ENCODE data around the gene GRM5.

The GRM5 gene

DNA sequence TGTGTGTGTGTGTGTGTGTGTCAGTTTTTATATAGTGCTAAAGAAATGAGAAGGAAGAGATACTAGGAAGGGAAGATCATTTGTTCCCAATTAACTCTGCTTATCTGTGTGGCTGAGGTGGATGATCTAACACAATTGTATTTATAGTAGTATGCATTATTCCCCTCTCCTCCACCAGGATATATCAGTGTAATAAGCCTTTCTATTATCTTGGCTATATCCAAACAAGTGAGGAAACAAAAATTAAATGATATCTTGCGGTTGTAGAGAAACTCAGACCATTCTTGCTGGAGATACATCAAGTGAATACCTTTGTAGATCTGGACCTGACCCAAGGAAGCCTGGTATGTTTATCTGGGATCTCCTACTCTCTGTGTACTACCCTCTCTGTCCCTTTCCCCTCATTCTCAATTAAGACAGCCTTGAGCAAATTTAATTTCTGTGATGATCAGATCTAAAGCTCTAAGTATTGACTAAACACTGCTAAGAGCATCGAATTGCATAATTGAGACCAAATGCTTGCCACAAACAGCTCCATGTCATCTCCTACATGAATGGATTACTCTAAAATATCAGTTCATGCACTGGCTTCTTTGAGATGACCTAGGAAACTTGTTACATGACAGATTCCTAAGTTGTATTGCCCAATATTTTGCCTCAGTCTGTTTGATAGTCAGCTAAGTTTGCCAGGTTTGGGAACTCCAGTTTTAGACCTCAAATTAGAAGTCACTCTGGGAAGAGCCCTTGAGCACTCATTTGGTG is 543.0 kb downstream of the GRM5 start:
- H3K27ac ChIP-seq: no peak overlapping the region
- no peak overlapping the region for H3K4me3 ChIP-seq

DNA sequence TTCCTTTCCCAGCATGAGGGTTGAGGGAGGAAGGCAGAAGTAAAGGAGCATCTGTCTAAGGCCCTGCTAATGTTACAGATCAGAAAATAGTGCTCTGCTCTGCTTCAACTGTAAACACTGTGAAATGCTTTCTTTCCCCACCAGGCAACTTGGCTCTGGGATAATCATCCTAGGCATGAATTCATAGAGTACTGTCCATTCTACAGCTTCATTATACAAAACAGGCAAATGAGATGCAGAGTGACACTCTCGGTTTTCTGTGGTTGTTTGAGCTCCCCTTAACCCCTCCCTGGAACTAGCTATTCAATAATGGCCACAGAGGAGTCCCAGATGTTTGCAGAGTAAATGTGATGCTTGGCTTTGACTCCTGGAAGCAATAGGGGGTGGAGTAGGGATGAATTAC is 544.0 kb downstream of the GRM5 start:
- H3K27ac ChIP-seq: no peak overlapping the region
- H3K4me3 ChIP-seq: no peak overlapping the region

- Histone ChIP-seq H3K27ac (no peak overlapping the region), H3K4me3 (no peak overlapping the region)
Measured at GRCh38 chr11:88521399-88521798, 544.4 kb downstream of the GRM5 start.

- H3K27ac ChIP-seq: no peak overlapping the region
- H3K4me3 ChIP-seq: no peak overlapping the region
Measured at GRCh38 chr11:88520391-88520790, 545.4 kb downstream of the GRM5 start.

- no peak overlapping the region for H3K27ac ChIP-seq
- H3K4me3 ChIP-seq: no peak overlapping the region
Measured at GRCh38 chr11:88515002-88515401, 550.8 kb downstream of the GRM5 start.

- H3K4me3 ChIP-seq: no peak overlapping the region
- no peak overlapping the region for H3K27ac ChIP-seq
Measured at GRCh38 chr11:88511006-88511405, 554.8 kb downstream of the GRM5 start.

DNA sequence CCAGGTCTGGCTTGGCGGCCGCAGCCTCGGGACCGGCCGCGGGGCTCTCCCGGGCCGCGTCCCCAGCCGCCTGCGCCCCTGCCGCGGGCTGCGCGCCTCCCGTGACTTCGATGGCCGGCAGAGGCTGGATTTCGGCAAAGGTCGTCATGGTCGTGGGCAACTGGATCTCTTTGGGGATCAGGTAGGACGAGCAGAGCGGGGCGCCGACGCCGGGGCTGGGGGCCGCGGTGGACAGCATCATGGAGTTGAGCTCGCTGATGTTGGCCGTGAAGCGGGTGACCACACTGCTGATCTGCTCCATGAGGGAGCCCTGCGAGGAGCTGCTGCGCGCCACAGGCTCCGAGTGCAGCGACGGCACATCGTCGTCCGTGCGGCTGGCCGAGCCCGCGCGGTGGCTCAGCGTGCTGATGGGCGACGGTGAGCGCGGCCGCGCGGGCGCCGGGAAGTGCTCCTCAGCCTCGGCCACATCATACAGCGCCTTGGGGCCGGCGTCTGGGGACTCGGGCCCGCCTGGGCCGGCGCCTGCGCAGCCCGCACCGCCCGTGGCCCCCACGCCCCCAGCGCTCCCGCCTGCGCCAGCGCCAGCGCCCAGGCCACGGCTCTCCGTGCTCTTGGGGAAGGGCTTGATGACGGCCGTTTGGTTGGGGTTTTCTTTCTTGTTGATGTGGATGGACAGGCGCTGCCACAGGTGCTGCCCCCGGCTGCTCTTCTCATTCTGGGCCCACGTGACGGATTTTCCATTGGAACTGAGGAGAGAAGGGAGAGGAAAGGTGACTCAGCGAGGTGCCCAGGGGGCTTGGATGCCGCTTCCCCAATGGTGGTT is 556.8 kb downstream of the GRM5 start:
- Histone ChIP-seq H3K4me3 (peak overlapping the region; percentile 15 to 39 (median 30)), H3K27ac (no peak overlapping the region)

DNA sequence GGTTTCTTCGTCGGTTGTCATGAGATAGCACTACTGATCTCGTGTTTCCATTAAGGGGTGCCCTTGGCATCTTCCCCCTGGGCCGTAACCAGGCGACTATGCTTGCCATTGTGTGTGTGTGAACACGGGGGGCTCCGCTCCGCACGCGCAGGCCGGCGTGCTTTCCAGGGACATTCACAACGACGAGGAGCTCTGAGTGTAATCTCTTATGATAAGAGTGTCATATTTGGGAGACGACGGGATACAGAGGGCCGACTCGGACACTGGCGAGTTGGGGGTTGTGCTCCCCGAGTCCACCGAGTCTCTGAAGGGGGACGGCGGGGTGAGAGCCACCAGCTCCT is 557.4 kb downstream of the GRM5 start:
- peak overlapping the region; percentile 15 to 39 (median 30) for H3K4me3 ChIP-seq

DNA sequence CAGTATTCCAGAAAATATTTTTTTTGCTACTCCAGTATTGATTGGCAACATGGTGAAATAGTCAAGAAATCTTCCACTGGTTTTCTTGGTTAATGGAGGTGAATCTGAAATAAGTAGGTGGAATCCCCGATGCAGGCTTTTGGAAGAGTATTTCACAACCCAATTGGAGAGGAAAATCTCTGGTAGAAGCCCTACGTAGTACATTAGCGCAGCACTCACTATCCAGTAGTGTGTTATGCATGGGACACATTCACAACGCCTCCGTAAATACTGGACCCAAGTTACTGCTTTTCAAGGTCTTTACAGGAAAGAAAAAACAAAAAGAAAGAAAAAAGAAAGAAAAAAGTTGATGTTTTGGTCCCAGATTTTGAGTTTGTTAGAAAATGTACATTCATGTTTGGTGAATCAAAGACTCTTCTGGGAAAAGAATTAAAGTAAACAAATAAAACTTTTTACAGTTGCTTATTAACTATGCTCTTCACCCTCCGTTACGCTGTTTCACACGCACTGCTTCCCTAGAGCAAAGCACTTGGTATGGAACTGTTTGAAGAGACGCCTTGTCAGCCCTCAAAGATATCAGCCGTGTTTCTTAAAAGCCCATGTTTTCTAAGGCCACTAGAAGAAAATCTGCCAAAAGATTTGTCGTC is 557.9 kb downstream of the GRM5 start:
- Histone ChIP-seq H3K27ac (no peak overlapping the region), H3K4me3 (peak overlapping the region in 1 of 7 experiments; percentile 34)

More for the DNA sequence above, 557.4 kb downstream of the GRM5 start:
- no peak overlapping the region for H3K27ac ChIP-seq

- no peak overlapping the region for H3K27ac ChIP-seq
- no peak overlapping the region for H3K4me3 ChIP-seq
Measured at GRCh38 chr11:88501541-88501940, 564.2 kb downstream of the GRM5 start.

DNA sequence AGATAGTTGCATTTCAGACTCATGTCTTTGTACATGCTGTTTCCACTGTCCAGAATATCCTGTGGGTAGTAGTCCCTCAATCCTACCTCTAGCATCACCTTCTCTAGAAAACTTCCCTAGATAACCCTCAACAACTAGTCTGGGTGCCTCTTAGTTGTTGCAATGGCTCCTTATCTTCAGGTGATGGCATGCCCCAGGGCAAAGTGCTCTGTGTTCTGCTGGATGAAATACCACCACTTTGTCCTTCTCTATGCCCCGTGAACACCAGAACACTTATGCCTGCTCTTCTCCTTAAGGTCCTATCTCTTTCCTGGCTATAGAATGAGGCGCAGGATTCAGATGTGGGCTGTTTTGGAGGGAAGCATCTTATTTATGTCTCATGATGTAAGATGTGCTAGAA is 569.9 kb downstream of the GRM5 start:
- Histone ChIP-seq H3K4me3 (no peak overlapping the region), H3K27ac (no peak overlapping the region)

DNA sequence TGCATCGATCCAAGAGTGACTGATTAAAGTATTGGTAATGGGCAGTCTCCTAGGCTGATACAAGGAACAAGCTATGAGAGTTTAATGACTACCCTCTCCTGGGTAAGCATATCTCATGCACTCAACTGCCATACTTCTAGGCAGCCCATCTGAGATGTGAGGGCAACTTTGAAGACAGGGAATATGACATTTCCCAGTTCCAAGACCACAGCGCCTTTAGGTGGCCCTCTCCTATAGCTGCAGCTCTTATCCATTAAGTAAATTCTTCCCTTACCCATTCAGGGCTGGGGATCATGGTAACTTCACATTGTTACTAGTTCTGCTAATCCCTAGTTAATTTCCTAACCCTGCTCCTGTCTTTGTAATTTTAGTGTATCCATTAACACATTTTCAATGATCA is 570.9 kb downstream of the GRM5 start:
- Histone ChIP-seq H3K27ac (no peak overlapping the region), H3K4me3 (no peak overlapping the region)

DNA sequence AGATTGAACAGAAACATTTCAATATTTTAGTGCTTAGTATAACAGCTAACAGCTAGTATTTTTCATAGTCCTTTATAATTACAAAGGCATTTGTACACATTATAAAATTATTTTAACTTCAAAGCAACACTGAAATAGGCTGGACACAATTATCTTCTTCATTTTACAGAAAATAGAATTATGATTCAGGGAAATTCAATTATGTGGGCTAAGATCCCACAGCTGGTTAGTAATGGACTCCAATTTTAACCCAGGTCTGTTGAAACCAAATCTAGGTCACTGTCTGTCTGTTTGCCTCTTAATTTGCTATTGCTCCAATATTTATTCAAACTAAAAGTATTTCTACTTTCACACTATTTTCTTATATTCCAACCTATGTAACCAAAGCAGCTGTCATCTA is 574.1 kb downstream of the GRM5 start:
- Histone ChIP-seq H3K4me3 (no peak overlapping the region), H3K27ac (no peak overlapping the region)

DNA sequence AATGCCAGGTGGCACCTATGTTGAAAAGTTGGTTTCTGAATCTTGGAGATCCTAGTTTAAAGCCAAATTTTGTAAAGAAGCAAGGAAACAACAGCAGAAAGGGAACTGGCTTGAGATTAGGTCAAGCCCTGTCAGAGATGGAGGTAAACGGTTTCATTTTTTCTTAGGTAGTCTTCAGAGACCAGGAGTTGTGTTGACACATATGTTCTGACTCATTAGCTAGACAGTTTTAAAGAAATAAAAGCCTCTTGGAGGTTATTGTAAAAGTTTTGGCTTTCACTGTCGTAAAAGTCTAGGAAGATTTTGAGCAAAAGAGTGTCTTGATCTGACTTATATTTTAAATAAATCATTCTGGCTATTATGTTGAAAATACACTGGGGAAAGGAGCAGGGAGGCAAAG is 576.8 kb downstream of the GRM5 start:
- no peak overlapping the region for H3K4me3 ChIP-seq
- H3K27ac ChIP-seq: no peak overlapping the region

GRCh38 chr11:88487646-88488045 is 578.1 kb downstream of the GRM5 start:
- no peak overlapping the region for H3K27ac ChIP-seq

DNA sequence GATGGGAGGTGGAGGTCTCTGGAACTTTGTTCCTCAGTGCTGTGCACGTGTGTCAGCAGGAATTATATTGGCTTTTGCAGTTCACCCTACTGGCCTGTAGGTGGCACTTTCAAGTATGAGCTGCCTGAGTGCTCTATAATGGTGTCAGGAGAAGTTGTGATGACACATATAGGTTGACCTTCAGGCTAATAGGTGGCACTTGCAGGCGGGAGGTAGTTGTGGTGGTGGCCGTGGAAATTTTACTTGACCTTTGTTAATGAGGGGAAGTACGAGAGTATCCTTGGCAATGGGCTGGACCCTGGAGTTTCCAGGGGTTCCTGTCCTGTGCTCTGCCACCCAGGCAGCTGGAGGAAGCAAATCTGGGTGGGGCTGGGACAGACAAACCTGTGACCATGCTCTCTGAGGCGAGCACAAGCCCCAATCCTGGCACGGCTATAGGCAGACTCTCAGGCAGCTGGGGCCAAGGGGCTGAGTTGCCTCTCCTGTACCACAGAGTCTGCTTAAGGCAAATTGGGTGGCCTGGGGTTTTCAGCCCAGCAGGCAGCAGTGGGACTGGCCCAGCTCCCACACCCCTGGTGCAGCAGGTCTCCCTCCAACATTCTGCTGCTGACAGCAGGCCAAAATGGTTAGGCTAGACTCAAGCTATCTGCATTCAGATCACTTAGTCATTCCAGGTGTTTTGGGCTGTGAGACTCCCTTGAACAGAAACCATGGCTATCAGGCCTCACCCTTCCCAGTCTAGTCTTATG is 580.7 kb downstream of the GRM5 start:
- Histone ChIP-seq H3K4me3 (no peak overlapping the region), H3K27ac (peak overlapping the region in 4 of 21 experiments; percentile 7 to 74 (median 40))

More at GRCh38 chr11:88487646-88488045, 578.1 kb downstream of the GRM5 start:
- no peak overlapping the region for H3K4me3 ChIP-seq

DNA sequence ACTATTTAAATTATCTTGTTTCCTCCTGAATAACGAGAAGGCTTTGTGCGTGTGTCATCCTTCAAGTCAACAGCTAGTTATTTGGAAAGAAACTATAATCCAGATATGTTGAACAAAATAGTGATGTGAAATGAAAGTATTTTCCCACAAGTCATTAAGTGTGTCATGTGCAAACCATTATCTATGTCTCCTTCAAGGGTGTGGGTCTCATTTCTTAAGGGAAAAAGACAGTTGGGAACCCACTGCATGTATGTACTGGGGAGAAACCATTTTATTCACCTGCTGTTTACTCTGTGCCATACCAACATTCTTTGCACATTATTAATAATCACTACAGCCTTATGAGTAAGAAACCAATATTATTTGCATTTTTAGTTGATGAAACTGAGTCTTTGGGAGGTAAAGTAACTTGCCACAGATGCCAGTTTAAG is 582.9 kb downstream of the GRM5 start:
- Histone ChIP-seq H3K4me3 (no peak overlapping the region), H3K27ac (no peak overlapping the region)

DNA sequence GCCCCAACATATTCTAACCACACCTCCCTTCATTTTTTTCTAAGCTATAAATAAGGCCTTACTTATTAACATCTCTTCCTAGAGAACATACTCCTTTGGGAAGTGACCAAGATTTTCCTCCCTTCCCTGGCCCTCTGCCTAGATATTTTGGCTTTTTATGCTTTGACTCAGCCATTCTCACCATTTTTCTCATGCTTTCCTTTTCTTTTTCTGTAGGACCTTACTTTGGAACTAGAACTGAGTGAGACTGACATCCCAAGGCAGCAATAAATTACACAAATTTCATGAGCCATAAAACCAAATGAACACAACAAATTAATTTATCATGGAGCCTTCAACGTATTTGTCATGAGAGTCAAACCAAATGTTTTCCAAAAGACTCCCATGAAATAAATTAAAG is 585.6 kb downstream of the GRM5 start:
- Histone ChIP-seq H3K27ac (peak overlapping the region in 1 of 21 experiments; percentile 17), H3K4me3 (no peak overlapping the region)

GRCh38 chr11:88478136-88478815 is 587.5 kb downstream of the GRM5 start:
- Histone ChIP-seq H3K27ac (no peak overlapping the region), H3K4me3 (no peak overlapping the region)

All from skin epidermis (tissue), 12 donors.